NCI-H2196 (cell line): ENCODE measurements around the gene SRRM4.
"Not testable (repeated sequence)": the region's sequence is repeated elsewhere in the genome, so short reads cannot be mapped to it uniquely, and the experiment has no call there.

Experiments used
- DNase-seq: peaks from one replicate; lab custom pipeline; 2025; ENCODE audit not compliant: unreplicated experiment; lab: John Stamatoyannopoulos, UW

SRRM4 gene

GRCh38 chr12:118981285-118982211 lies at the start of gene SRRM4:
Gene SRRM4, plus strand, starts transcription at chr12:118981541. Its CDS starts 342 bp downstream, at chr12:118981883.
- peak; percentile 83 for DNase-seq

GRCh38 chr12:118946256-118946655 lies 35.1 kb upstream of the SRRM4 start:
- no peak for DNase-seq

- no peak for DNase-seq
Observed at GRCh38 chr12:118958520-118958919, 22.8 kb upstream of the SRRM4 start.

- no peak for DNase-seq
Observed at GRCh38 chr12:118959348-118959747, 22.0 kb upstream of the SRRM4 start.

GRCh38 chr12:118959985-118960560 lies 21.3 kb upstream of the SRRM4 start:
- DNase-seq: no peak

GRCh38 chr12:118960865-118961264 lies 20.5 kb upstream of the SRRM4 start:
- DNase-seq: no peak

- no peak for DNase-seq
Observed at GRCh38 chr12:118964988-118965387, 16.4 kb upstream of the SRRM4 start.

GRCh38 chr12:118970856-118971255 lies 10.5 kb upstream of the SRRM4 start:
- no peak for DNase-seq

DNA sequence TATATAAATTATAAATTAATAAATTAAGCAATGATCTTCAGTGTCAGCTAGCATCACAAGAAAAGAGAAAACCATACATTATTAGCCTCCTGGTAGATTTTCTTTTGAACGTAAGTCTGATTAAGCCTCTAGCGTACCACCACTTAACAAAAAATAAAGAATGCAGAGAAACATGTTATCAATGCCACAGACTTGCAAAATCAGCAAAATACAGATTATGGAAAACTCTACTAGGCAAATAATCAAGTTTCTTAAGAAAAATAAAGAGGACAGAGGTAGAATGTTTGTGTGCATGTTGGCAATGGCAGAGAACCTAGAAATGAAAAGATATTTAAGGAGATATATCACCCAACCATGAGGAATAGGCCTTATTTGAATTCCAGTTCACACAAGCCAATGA lies 8.4 kb upstream of the SRRM4 start:
- DNase-seq: no peak

- DNase-seq: peak; percentile 88
Observed at GRCh38 chr12:118979763-118980406, 1.5 kb upstream of the SRRM4 start.

GRCh38 chr12:118980407-118981014 lies 830 bp upstream of the SRRM4 start:
- peak; percentile 30 for DNase-seq

GRCh38 chr12:118982302-118982701 lies 961 bp downstream of the SRRM4 start:
- no peak for DNase-seq

DNA sequence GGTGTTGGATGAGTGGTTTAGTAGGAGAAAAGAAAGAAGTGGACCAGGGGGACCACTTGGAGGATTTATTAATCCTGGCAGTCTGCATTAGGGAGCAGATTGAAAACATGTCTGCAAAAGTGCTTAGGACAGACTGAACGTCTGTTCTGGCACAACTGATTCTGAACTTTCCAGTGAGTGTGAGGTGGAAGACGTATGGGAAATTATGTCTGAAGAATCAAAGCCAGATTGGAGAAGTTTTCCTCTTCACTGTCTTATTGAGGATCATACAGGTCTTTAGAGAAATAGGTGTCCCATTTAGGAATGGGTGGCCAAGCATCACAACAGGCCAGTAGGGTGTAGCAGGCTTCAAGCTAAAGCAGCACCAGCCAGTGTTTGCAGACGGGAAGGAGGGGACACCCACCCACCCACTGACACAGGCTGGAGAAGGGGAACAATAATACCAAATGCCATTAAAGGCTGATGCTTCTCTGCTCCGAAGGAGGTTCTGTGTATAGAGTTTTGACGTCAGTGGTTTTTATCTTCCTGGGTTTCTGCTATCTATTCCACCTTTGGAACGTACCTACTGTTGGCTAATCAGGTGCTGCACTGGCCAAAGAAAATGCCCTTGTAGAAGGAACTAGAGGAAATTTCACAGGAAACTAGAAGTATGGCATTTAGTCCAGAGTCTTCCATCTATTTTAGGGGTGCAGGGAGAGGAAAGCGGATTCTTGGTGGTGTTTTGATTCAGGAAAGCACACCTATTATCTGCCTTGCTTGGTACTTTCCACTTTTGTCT lies 1.8 kb downstream of the SRRM4 start:
- no peak for DNase-seq

DNA sequence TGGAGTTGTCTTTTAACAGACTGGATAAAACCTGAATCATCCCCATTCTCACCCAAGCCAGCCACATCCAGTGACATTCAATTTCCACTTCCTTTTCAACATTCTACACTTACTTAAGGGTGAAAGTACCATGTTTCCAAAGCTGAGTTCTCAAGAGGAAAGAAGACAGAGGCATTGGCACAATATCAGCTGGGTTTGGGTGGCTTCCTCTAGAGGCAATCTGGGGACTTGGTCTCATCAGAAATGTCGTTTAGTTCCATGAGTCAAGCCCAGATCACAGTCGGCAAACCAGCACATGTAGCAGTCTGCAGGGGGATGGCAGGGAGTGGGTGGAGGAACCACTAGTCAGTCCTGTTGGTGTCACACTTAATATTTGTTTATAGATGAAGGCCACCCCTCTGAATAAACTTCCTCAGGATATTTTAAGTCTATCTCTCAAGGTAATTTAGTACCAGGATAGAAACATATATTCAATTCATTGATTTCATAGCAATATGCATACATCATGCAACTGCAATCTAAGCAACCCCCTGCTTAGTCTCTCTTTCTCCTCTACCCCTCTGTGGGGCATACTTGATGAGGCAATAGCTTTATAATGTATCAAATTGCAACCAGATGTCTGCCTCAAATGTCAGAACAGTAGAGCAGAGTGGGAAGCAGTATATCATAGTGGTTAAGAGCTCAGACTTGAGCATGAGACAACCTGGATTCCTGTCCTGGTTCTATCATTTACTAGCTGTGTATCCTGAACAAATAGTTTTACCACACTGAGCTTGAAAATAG lies 3.0 kb downstream of the SRRM4 start:
- no peak for DNase-seq

DNA sequence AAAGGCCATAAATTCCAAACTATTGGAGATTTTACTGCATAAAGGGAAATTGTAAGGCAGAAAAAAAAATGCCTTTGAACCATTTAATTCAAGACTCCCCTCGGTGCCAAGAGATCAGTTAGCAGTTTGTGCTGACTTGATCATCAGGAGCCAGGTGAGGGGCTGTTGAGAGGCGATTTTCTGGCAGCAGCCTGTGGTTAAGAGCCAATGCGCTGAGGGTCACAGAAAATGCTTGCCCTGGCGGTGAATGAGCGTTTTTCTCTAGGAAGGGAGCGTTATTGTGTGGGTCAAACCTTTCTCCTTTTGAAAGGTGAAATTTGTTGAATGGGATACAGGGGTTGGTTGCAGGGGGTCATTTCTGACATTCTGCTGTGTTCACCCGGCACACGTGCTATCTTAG lies 4.7 kb downstream of the SRRM4 start:
- DNase-seq: no peak

DNA sequence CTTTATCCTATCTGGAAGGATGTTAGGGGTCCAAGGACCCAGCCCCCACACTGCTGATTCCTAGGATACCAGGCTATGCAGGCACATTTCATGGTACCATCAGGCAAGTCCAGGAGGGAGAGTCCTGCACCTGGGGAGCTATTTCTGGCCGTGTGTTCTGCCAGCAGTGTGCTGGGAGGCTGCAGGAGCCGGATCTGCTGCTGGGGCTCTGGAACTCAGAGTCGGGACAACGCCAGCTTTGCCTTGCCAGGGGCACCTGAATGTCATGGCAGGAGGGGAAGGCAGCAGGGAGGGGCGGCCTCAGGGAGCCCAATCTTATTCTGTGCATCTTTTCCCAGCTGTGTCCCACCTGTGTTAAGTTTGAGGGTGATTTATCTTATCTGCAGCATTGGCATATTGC lies 17.8 kb downstream of the SRRM4 start:
- DNase-seq: no peak

DNA sequence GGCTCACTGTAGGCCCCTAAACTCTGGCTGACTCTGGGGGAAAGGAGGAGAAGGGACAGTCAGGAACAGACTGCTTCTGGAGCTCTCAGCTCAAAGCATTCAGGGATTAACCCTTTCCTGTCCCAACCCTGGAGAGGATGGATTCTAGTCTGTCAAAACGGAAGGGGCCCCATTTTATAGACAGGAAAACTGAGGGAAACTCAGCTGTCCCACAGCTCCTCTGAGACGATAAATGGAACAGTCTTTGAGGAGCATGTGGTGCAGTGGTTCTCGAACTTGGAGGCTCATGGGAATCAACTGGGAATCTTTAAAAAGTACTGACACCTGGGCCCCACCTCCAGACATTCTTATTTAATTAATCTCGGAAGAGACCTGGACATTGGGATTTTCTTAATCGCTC lies 23.7 kb downstream of the SRRM4 start:
- no peak for DNase-seq

- DNase-seq: no peak
Observed at GRCh38 chr12:119005913-119006312, 24.6 kb downstream of the SRRM4 start.

DNA sequence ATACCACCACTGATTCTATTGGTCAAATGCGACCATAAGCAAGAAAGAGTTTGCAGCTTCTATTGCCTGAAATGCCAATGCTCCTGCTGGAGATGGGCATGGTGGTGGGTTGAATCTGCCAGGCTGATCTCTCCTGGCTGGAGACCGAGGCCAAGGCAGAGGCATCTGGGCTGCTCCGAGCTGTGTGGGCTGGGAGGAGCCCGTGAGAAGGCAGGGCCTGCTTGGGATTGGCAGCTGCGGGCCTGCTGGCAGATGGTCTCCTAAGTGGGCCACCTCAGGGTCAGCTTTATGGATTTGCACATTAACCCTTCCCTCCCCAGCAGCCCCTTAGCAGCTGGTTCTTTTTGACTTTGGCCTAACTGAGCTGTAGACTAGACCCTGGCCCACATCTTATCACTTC lies 25.4 kb downstream of the SRRM4 start:
- DNase-seq: no peak

- DNase-seq: not testable (repeated sequence)
Observed at GRCh38 chr12:119008273-119008672, 26.9 kb downstream of the SRRM4 start.
